ENCODE measurements around the gene NBEA.

The NBEA gene

GRCh38 chr13:35179920-35180663, 238.0 kb downstream of the NBEA start:
- no peak for DNase-seq

DNA sequence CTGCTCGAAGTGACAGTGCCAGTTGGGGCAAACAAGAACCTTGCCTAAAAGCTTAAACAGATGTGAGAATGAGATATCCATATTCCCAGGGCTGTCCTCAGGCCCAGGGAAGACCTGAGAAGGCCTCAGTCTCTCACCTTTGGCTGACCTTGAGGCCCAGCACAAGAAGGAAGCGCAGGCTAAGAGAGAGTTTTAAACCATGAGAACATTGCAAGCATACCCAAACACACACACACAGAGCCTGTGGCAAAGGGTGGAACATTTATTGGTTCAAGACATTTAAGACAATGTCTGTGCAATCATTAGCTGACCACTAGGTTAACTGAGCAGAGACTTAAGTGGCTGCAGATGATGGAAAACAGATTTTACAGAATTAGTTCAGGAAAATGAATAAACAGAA, 248.2 kb downstream of the NBEA start:
- DNase-seq, result no peak

GRCh38 chr13:35191883-35192282, 249.8 kb downstream of the NBEA start:
- DNase-seq, result no peak

- DNase-seq, result no peak
These were observed 256.6 kb downstream of the NBEA start for GRCh38 chr13:35198613-35199200.

GRCh38 chr13:35208587-35208986, 266.5 kb downstream of the NBEA start:
- no peak for DNase-seq

DNA sequence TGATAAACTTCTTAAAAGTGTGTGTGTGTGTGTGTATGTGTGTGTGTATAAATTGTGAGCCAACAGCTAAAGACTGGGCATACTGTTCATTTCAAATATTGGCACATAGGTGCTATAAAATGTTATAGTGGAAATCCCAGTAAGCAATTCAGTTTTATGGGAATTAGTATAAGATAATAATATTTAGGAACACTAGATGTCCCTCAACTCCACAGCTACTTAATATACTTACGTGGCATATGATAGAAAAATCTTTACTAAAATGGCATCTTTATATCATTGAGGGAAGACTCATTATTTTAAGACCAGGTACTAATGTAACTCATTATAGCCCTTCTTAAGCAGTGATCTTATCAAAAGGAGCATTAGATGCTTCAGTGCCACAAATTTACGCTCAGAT, 268.2 kb downstream of the NBEA start:
- no peak for DNase-seq

DNA sequence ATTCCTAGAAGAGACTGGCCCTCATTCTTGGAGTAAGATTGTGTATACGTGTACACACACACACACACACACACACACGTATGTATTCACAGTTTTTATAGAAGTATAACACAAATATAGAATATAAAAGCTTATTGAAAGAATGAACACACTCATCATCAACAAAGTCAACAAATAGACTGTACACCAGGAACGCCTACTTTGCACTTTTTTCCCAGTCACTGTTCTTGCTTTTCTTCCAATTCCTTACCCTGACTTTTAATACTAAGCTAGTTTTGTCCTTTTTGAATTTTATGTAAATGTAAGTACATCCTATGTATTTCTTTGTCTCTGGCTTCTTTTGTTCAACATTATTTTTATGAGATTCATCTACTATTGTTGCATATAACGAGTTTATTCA, 269.9 kb downstream of the NBEA start:
- no peak for DNase-seq

- DNase-seq, result no peak
These were observed 271.8 kb downstream of the NBEA start for GRCh38 chr13:35213911-35214310.

- DNase-seq, result no peak
These were observed 274.1 kb downstream of the NBEA start for GRCh38 chr13:35216131-35216530.

GRCh38 chr13:35219021-35219420, 277.0 kb downstream of the NBEA start:
- no peak for DNase-seq

DNA sequence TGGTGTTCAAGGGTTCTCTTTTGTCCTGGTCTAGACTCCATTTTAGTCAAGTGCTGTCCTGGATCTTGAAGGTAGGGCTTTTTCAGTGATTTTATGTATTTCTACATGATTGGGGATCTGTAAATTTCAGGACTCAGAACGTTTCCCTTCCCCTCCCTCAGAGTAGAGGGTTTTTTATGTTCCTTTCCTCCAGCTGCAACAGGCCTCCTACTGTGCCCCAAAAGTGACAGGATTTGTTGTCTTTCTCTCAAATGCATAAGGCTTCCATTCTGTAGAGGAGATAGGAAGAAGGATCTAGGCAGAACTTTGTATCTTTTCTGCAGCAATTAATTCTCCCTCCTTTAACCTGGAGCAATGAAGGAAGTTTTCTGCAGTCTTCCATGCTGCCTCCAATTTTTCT, 283.1 kb downstream of the NBEA start:
- no peak for DNase-seq

- no peak for DNase-seq
These were observed 283.5 kb downstream of the NBEA start for GRCh38 chr13:35225582-35225981.

- no peak for DNase-seq
These were observed 286.5 kb downstream of the NBEA start for GRCh38 chr13:35228536-35228935.

- no peak for DNase-seq
These were observed 289.4 kb downstream of the NBEA start for GRCh38 chr13:35231426-35231825.

DNA sequence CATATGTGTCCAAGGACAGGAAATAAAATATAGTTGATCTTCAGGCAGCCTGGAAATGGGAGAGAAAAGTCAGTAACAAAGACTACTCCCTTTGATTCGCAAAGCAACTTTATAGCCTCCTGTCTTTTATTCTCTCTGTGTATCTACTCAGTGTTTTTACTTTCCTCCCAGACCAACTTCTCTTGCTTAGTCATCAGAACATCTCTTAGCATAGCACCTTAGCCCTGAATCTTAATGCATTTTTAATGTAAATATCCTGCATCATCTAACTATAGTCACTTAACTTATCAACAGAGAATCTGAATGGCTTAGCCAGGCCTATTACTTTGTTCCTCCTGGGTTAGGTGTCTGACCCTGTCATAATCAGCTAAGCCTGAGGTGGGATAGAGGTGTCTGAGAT, 296.2 kb downstream of the NBEA start:
- no peak for DNase-seq

DNA sequence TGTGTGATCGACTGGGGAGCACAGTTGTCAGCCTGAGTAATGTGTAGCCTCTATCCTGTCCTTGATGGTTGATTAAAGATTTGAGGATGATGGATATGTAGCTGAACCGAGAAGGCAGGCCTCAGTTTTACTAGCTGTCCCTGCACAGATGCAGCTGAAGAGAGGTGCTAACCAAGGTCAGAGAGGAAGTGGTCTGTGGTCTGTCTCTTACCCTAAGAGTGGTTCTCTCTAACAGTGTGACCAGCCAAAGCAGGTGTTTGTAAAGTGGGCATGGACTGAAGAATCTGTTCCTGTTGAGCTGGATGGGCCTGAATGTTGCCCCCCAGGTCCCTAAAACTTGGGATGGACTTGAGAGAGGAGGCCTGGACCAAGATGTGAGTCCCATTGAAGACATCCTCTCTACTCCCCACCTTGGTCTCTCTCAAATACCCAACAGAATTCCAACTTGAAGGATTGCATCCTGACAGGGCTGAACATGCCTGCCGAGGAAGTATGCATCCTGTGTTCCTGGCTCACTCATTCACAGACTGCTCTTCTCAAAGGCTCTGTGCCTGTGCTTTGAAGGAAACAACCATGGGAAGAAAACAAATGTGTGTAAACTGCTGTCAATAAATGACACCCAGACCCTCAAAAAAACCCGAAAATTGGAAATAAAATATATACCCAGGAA, 310.6 kb downstream of the NBEA start:
- DNase-seq, result no peak

DNA sequence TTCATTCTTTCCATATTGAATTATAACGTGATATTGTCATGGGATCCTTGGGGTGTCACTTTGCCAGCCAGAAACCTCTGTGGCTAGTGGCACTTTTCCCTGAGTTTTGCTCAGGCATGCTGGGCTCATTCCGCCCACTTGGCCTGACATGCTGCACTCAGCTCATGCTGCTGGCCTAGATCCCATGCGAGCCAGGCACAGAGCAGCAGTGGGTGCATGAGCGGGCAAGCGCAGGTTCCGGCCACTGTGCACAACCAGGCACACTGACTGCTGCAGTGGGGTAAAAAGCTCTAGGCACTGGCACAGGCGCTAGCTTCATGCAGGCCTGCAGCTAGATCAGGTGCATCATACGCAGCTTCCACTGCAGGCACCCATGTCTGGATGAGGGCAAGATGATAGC, 313.2 kb downstream of the NBEA start:
- no peak for DNase-seq

- no peak for DNase-seq
These were observed 314.5 kb downstream of the NBEA start for GRCh38 chr13:35256459-35257148.

GRCh38 chr13:35260316-35260715, 318.2 kb downstream of the NBEA start:
- no peak for DNase-seq

- DNase-seq, result no peak
These were observed 324.3 kb downstream of the NBEA start for GRCh38 chr13:35266412-35266811.

DNA sequence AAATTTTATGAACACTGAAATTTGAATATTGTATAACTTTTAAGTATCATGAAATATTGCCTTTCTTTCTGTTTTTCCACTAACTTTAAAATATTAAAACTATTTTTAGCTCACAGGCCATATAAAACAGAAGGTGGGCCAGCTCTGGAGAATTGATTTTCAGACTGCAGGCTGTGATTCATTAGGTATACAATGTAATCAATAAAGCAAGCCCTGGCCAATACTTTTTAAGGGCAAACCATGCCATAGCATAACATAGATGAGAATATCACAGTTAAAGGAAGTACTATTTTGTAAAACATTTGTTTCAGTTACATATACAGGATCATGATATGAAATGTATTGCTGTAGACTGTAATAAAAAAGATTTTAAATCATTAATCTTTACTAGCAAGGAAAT, 336.8 kb downstream of the NBEA start:
- no peak for DNase-seq

GRCh38 chr13:35279500-35279899, 337.4 kb downstream of the NBEA start:
- DNase-seq, result no peak

- DNase-seq, result no peak
These were observed 341.8 kb downstream of the NBEA start for GRCh38 chr13:35283856-35284255.

DNA sequence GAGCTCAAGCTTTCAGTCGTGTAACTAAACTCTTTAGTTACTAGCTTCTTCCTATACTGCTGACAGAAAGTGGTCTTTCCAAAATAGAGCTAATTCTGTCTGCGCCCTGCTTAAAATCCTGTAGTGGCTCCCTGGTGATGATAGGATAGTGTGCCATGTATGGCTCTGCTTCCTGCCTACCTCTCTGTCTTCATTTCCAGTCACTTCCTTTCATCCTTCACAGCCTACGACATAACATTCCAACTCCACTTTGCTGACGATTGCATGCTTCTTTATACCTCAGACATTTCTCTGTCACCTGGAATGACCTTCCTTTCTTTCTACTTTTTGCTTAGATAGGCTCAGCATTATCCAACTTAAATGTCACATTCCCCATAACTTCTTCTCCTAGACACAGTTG, 343.6 kb downstream of the NBEA start:
- no peak for DNase-seq
